Right kidney (tissue), 9 donors: ENCODE measurements around the gene ASB2.

Experiments
- DNase-seq: peaks from one replicate; pipeline ENCODE4 v3.0.0-alpha.2; 2016
- long read RNA-seq, 8 donors: transcript quantifications; one replicate each; lab custom pipeline, GENCODE V29; 2026

Gene ASB2
- long read RNA-seq, donor 1, partial matches to known transcripts, result 0 of 1 reads
- long read RNA-seq, donor 1, other reads (novel, unspliced or antisense), result 0 of 1 reads
- long read RNA-seq, donor 2, result 0 reads
- long read RNA-seq, donor 3, result 0 reads
- long read RNA-seq, donor 4, result 0 reads
- long read RNA-seq, donor 5, result 0 reads
- long read RNA-seq, donor 6, result 0 reads
- long read RNA-seq, donor 7, result 0 reads
- long read RNA-seq, donor 8, result 0 reads

GRCh38 chr14:93976477-93977057, at the start of gene ASB2:
ASB2 (minus strand) TSS chr14:93976570; CDS start chr14:93964539, 12,031 bp downstream.
- no peak for DNase-seq

GRCh38 chr14:94025720-94026119, 49.4 kb upstream of the ASB2 start:
- no peak for DNase-seq

- no peak for DNase-seq
These were observed 48.2 kb upstream of the ASB2 start for GRCh38 chr14:94024549-94024948.

- no peak for DNase-seq
These were observed 46.4 kb upstream of the ASB2 start for GRCh38 chr14:94022532-94023411.

DNA sequence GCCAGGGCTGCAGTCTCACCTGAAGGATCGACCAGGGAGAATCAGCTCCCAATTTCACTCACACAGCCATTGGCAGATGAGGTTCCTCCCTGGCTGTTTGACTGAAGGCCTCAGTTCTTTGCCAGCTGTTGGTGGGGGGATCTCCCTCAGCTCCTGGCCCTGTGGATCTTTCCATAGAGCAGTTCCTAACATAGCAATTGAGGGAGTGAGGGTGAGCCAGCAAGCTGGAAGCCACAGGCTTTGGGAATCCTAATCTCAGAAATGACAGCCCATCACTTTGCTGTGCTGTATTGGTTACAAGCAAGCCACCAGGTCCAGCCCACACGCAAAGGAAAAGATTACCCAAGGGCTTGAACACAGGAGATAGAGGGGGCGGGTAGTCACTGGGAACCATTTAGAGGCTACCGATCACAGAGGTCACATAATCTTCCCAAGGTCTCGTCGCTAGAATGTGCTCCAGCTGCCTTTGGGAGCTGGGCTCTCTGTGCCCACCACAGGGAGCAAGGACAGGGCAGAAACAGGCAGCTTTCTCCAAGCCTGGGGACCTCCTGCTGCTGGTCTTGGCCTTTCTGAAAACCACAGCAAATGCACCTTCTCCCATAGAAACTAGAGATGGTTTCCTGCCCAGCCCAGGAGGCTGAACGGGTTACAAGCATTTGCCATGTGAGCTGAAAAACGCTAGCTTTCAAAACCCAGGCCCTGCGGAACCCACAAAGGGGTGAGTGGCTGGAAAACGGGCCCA, 45.2 kb upstream of the ASB2 start:
- DNase-seq, result no peak

DNA sequence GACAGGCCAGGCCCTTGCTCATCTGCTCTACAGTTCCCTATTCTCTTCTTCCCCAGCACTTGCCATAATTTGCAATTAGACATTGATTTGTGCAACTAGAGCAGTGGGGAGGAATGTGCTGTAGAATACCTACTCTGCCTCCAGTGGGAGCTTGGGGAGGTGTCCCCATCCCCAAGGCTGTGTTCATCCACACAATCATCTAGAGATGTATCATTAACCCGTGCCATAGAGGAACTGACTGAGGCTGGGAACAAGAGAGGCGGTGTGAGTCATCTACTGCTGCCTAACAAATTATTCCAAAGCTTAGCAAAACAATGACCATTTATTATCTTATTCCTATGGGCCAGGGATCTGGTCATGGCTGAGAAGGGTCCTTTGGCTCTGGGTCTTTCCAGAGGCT, 44.6 kb upstream of the ASB2 start:
- no peak for DNase-seq

DNA sequence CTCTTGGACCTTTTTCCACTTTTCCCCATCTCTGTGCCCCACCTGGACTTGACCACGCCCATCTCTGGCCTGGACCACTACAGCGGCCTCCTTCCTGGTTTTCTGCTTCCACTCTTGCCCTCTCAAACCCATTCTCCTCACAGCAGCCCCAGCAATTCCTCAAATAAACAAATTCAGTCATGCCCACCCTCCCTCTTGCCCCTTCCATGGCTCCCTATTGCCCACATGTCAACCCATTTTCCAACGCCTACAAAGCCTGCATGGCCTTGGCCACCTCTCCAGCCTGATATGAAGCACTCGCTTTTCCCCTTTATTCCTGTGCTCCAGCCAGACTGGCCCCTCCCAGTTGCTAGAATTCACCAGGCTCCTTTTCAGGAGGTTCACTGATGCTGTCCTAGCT, 43.9 kb upstream of the ASB2 start:
- no peak for DNase-seq

GRCh38 chr14:94019329-94019728, 43.0 kb upstream of the ASB2 start:
- no peak for DNase-seq

DNA sequence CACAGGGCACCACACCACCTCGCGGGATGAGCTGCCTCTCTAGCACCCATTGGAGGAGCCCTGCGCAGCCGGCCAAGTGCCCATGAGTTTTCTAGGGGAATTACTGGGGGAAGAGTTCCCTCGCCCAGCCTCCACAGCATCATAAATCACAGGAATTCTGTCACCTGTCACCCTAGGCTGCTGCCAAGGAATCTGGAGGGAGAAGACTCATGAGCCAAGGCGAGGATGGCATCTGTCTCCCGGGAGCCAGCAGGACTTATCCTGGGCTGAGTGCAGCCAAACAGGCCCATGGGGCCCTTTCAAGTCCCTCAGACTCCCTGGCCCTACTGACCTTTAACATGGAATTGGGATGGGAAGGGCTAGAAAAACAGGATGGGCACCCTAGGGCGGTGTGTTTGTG, 41.9 kb upstream of the ASB2 start:
- no peak for DNase-seq

GRCh38 chr14:94016446-94016976, 40.1 kb upstream of the ASB2 start:
- DNase-seq, result no peak

DNA sequence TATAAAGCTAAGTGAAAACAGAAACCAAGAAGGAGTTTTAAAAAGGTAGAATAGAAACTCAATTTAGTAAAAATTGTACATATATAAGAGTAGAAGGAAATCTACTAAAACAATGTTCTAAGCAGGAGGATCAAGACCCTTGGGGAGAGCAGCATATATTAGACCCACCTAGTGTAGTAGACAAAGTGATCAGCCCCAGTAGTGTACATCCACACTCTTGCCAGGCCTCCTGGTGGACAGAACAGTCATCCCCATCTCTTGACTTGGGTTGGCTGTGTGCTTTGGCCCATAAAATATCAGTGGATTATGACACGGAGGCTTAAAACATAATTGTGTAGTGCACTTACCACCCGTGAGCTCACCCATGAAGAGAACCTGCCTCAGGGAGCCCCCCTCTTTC, 38.9 kb upstream of the ASB2 start:
- DNase-seq, result no peak

GRCh38 chr14:94014382-94014781, 38.0 kb upstream of the ASB2 start:
- no peak for DNase-seq

- DNase-seq, result no peak
These were observed 35.4 kb upstream of the ASB2 start for GRCh38 chr14:94011795-94012194.

DNA sequence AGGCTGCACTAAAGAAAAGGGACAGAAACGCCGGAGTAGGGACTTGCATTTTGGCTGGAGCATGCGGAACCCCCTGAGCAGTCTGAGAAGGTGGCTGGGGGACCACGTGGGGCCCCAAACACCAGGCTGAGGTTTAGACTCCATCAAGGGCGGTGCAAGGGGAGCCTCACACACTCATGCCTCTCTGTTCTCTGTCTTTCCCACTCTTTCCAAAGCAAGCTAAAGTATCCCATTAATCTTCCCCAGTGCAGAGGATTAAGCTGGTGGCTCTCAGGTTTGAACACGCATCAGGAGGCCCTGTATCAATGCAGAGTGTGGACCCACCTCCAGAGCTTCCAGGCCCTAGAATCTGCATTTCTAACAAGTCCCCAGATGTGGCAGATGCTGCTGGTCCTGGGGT, 34.3 kb upstream of the ASB2 start:
- DNase-seq, result no peak

DNA sequence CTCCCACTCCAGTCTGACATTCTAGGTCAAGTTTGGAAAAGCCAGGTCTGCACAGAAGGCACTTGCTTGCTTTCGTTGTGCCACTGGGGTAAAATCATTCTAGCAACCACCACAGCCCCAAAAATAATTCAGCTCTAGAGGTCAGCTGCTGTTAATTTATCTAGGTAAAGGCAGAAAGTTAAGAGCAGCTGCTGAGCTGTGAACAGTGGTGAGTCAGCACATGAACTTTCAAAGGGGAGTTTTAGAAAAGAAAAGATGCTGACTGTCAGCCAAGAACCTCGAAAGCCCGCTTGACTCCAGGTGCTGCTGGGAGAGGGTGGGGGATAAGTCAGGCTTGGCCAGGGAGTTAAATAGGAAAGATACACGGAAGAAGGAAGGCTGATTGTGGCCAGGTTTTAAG, 33.4 kb upstream of the ASB2 start:
- DNase-seq, result no peak

GRCh38 chr14:94008234-94008633, 31.9 kb upstream of the ASB2 start:
- DNase-seq, result no peak

- DNase-seq, result no peak
These were observed 29.1 kb upstream of the ASB2 start for GRCh38 chr14:94005324-94006073.

DNA sequence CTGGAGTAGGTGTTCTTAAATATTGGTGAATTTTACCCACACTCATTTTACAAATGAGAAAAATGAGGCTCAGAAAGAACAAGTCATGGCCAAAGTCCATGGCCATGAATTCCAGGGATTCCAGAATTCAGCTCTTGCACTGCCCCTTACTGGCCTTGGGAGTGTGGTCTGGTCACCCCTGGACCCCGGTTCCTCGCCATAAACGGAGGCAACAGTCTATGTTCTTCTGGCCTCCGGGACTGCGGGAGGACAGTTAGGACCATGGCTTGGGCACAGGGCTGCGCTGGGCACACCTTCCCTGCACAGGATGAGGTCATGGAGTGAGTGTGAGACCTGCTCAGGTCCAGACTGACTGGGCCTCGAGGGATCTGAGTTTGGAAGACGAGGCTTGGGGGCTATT, 27.6 kb upstream of the ASB2 start:
- no peak for DNase-seq

DNA sequence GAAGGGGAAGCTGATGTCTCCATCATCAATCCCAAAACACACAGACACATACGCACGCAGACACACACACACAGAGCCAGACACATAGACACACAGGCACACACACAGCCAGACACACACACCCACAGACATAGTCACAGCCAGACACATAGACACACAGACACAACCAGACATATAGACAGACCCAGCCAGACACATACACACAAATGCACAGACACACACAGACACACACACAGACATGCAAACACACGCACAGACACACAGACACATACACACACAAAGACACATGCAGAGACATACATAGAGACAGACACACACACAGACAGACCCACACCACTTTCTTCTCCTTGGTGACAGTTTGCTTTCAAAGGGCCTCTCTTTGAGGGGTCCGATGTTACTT, 27.0 kb upstream of the ASB2 start:
- no peak for DNase-seq

DNA sequence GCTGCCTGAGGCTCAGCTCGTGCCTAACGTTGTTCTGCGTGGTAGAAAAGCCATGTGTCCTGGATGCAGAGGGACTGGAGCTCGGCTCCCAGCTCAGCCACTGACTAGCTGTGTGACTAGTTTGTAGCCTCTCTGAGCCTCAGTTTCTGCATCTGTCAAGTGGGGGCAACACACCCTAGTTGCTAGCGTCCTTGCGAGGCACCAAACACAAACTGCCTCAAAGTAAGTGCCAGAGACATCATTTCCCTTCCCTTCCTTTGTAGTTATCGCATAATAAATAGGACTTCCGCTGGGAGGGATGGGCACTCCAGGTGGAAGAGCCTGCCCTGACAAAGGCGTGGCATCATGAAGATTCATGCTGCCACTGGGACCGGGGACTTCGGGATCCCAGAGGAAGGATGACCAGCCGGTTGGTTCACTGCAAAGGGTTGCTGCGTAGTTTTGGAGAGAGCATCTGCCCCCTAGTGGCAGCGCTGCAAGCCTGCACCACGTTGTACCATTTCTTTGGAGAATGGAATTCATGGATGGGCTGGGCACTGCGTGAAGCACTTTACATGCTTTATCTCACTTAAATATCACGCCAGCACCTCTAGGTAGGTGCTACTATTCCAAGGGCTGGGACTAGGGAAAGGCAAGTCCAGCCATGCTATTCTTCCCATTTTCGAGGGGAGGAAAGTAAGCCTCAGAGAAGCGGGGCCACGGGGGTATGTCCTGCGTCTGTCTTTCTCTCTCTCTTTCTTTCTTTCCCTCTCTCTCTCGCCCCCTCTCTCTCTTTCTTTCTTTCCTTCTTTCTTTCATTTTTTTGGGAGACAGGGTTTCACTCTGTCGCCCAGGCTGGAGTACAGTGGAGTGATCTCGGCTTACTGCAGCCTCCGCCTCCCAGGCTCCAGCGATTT, 25.4 kb upstream of the ASB2 start:
- DNase-seq, result peak; percentile 57

GRCh38 chr14:94001016-94001415, 24.6 kb upstream of the ASB2 start:
- no peak for DNase-seq
